Left cardiac atrium (tissue), 4 donors: Measurements from ENCODE around the gene DEK. TPM values are rescaled to one million over a fixed set of nuclear protein-coding genes. Genes with fewer than 3 reads are reported as not detected.
"Not testable (repeated sequence)": the region's sequence is repeated elsewhere in the genome, so short reads cannot be mapped to it uniquely, and the experiment has no call there.

ENCODE experiments used
- ATAC-seq, 2 donors: fragments of 200-7000 bp; cut with Tn5 transposase; one replicate each; pipeline ENCODE4 v1.9.1; 2020; ENCODE audit warnings: mild to moderate bottlenecking in 2 of 2, moderate library complexity in 2 of 2
- DNase-seq: peaks from one replicate; pipeline ENCODE4 v3.0.0-alpha.2; 2020
- intact Hi-C, 2 donors: fragments of 100-400 bp; cut with DNase I; formaldehyde crosslinking; loops; one replicate each; pipeline versions ENCODE4 v1.14.1 to v1.15.1; 2022 to 2023
- total RNA-seq, 2 donors: library from RNA; stranded (reverse); fragmentation: NEBNext Ultra II Directional; extraction: Animal tissue kit (Norgen Biotek cat#: 25700); gene quantifications; one replicate each; pipeline ENCODE4 v1.2.1, GENCODE V29; 2021
- donor health status: DM: no; HTN: yes; CAD: no.
- donor health status: DM: no; HTN: yes; CAD: no; lungs with severe emphysema.
- donor health status: DM: yes; HTN: yes; CAD: no.
- donor health status: Dilated cardiomyopathy.

Gene DEK
- total RNA-seq, 2 donors from 2014 or later, result 72.9 to 87.2 TPM

- intact Hi-C loops, result no loop called here
- DNase-seq, result no peak
- ATAC-seq, result no peak
These were observed 86.9 kb downstream of the DEK start for GRCh38 chr6:18177286-18177965.

DNA sequence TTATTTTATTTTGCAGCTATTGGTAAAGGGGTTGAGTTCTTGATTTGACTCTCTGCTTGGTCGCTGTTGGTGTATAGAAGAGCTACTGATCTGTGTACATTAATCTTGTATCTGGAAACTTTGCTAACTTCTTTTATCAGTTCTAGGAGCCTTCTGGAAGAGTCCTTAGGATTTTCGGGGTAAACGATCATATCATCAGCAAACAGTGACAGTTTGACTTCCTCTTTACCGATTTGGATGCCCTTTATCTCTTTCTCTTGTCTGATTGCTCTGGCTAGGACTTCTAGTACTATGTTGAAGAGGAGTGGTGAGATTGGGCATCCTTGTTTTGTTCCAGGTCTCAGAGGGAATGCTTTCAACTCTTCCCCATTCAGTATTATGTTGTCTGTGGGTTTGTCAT lies 88.1 kb downstream of the DEK start:
- ATAC-seq, intact Hi-C loops, DNase-seq: not testable (repeated sequence)

Other genes with a start within 250 kb of the DEK start
- gene NHLRC1, start 141.9 kb downstream of the DEK start, total RNA-seq, result 1 to 10 TPM; 1.6 to 1.9 TPM
- 10 to 100 TPM; 15.2 TPM for gene TPMT, start 109.5 kb downstream of the DEK start, total RNA-seq
- gene KDM1B, start 109.1 kb downstream of the DEK start, total RNA-seq, result 10 to 100 TPM; 13.1 to 14.0 TPM
- gene RNF144B, start 122.8 kb upstream of the DEK start, total RNA-seq, result 10 to 100 TPM; 19.0 to 20.0 TPM